Measurements from ENCODE around the gene ST3GAL3. TPM values are rescaled to one million over a fixed set of nuclear protein-coding genes. Genes with fewer than 3 reads are reported as not detected.

Gene ST3GAL3
- total RNA-seq, 1 experiment from 2014 or later, result 8.3 TPM

DNA sequence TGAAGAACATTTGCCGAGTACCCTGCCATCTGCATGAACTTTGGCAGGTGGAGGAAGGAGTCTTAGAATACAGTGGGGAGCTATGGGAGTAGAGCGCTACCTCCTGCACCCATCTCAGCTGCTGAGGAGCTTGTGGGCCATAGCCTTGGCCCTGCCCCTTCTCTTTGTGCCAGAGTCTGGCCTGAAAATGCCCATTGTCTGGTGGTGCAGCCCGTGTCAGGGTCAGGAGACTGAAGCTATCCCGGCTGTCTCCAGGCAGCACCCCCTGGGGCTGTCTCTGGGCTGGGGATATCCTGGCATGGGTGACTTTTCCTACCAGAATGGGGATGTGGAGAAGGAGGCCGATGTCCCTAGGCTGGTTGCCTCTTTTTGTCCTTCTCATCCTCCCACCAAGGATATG lies 246.7 kb downstream of the ST3GAL3 start:
- no peaks in the 10 kb centered on the region for H3K9me3 Mint-ChIP-seq
- Histone ChIP-seq H3K23ac (ENCODE audit: insufficient read length, low read depth, low read length) (no peak overlapping the region), H4K20me1 (ENCODE audit: control insufficient read depth, insufficient read depth, insufficient read length) (no peaks in the 10 kb centered on the region), H2BK120ac (ENCODE audit: low read depth, low read length, poor library complexity, severe bottlenecking) (no peak overlapping the region), H3K27me3 (ENCODE audit: insufficient read depth, low read length) (no peaks in the 10 kb centered on the region), H3K9me3 (ENCODE audit: control insufficient read depth, low read depth, low read length) (no peaks in the 10 kb centered on the region), H2AFZ (ENCODE audit: low read length) (no peak overlapping the region), H4K91ac (ENCODE audit: insufficient read length, low read depth, low read length) (no peak overlapping the region), H3K79me1 (ENCODE audit: insufficient read depth, low read depth, low read length, poor library complexity, severe bottlenecking) (no peaks in the 10 kb centered on the region), H3K27ac (ENCODE audit: insufficient read length, low read depth, low read length) (no peak overlapping the region), H2BK5ac (ENCODE audit: insufficient read length, low read length) (no peak overlapping the region), H2BK20ac (ENCODE audit: low read depth, low read length, poor library complexity, severe bottlenecking) (no peak overlapping the region), H3K4me1 (ENCODE audit: insufficient read depth, low read length) (no peaks in the 10 kb centered on the region), H3K18ac (ENCODE audit: insufficient read length, low read depth, low read length) (no peak overlapping the region), H4K5ac (ENCODE audit: insufficient read length, low read depth, low read length) (no peak overlapping the region), H3K23me2 (ENCODE audit: insufficient read length, low read depth, low read length, poor library complexity, severe bottlenecking) (no peaks in the 10 kb centered on the region), H3T11ph (ENCODE audit: low read length) (no peak overlapping the region), H3K79me2 (ENCODE audit: insufficient read depth, low read length) (no peaks in the 10 kb centered on the region), H3K4me2 (ENCODE audit: insufficient read depth, insufficient read length, low read length) (no peak overlapping the region), H2AK5ac (ENCODE audit: insufficient read length, low read length) (no peak overlapping the region), H2BK15ac (ENCODE audit: low read depth, low read length) (no peak overlapping the region), H2BK12ac (ENCODE audit: insufficient read length, low read depth, low read length) (no peak overlapping the region), H4K8ac (replicated peaks; ENCODE audit: insufficient read length, low read depth, low read length) (no peak overlapping the region), H3K4ac (ENCODE audit: low read depth, low read length) (no peak overlapping the region), H3K56ac (ENCODE audit: insufficient read length, low read depth, low read length) (no peak overlapping the region), H3K9ac (ENCODE audit: extremely low read depth, insufficient read length, low read length) (no peak overlapping the region), H3K14ac (ENCODE audit: insufficient read depth, low read length) (no peak overlapping the region)
- DNase-seq, result no peak
- H3K27me3 Mint-ChIP-seq (ENCODE audit: low read depth), result no peaks in the 10 kb centered on the region
- H3K27ac Mint-ChIP-seq, result no peak overlapping the region
- TF ChIP-seq, protein P1, sequence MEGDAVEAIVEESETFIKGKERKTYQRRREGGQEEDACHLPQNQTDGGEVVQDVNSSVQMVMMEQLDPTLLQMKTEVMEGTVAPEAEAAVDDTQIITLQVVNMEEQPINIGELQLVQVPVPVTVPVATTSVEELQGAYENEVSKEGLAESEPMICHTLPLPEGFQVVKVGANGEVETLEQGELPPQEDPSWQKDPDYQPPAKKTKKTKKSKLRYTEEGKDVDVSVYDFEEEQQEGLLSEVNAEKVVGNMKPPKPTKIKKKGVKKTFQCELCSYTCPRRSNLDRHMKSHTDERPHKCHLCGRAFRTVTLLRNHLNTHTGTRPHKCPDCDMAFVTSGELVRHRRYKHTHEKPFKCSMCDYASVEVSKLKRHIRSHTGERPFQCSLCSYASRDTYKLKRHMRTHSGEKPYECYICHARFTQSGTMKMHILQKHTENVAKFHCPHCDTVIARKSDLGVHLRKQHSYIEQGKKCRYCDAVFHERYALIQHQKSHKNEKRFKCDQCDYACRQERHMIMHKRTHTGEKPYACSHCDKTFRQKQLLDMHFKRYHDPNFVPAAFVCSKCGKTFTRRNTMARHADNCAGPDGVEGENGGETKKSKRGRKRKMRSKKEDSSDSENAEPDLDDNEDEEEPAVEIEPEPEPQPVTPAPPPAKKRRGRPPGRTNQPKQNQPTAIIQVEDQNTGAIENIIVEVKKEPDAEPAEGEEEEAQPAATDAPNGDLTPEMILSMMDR (conservative IDR thresholded peaks at IDR 0.05), result no peak
- peaks cover 0 to 28% (median 19%) of the 10 kb centered on the region in 3 experiments; a peak in 5 of 7 replicates for H3K36me3 Mint-ChIP-seq (ENCODE audit: insufficient read depth in 1 of 3, low read depth in 3 of 3)
- no peak overlapping the region for H3K4me3 Mint-ChIP-seq
- peaks cover 5 to 10% of the 10 kb centered on the region in 2 experiments for H3K4me1 Mint-ChIP-seq
- no CpG with 5 or more reads among the region's 5 CpGs for WGBS (ENCODE audit: extremely low coverage, insufficient read length, low lambda C conversion rate)
